ENCODE data around the gene SORBS2. TPM values are rescaled to one million over a fixed set of nuclear protein-coding genes. Genes with fewer than 3 reads are reported as not detected.

The SORBS2 gene
- polyA plus RNA-seq, 1 donor: 76.6 TPM

- no peak for DNase-seq
Observed at GRCh38 chr4:185590982-185591381, 221.0 kb downstream of the SORBS2 start.

- no peak for DNase-seq
Observed at GRCh38 chr4:185589067-185589836, 222.7 kb downstream of the SORBS2 start.

- peak; percentile 39 for DNase-seq
Observed at GRCh38 chr4:185587427-185588161, 224.4 kb downstream of the SORBS2 start.

- no peak for DNase-seq
Observed at GRCh38 chr4:185587030-185587426, 225.0 kb downstream of the SORBS2 start.

GRCh38 chr4:185585211-185585610 lies 226.8 kb downstream of the SORBS2 start:
- no peak for DNase-seq

GRCh38 chr4:185583813-185584212 lies 228.2 kb downstream of the SORBS2 start:
- DNase-seq: no peak

GRCh38 chr4:185582651-185583400 lies 229.2 kb downstream of the SORBS2 start:
- DNase-seq: no peak

GRCh38 chr4:185580699-185581098 lies 231.3 kb downstream of the SORBS2 start:
- no peak for DNase-seq

GRCh38 chr4:185578284-185578683 lies 233.7 kb downstream of the SORBS2 start:
- no peak for DNase-seq

- no peak for DNase-seq
Observed at GRCh38 chr4:185576962-185577950, 234.7 kb downstream of the SORBS2 start.

GRCh38 chr4:185576314-185576961 lies 235.6 kb downstream of the SORBS2 start:
- DNase-seq: no peak

GRCh38 chr4:185573651-185574199 lies 238.3 kb downstream of the SORBS2 start:
- DNase-seq: no peak

- no peak for DNase-seq
Observed at GRCh38 chr4:185570727-185571126, 241.3 kb downstream of the SORBS2 start.

- no peak for DNase-seq
Observed at GRCh38 chr4:185567381-185568376, 244.3 kb downstream of the SORBS2 start.

- DNase-seq: no peak
Observed at GRCh38 chr4:185566972-185567371, 245.0 kb downstream of the SORBS2 start.

- no peak for DNase-seq
Observed at GRCh38 chr4:185566425-185566824, 245.6 kb downstream of the SORBS2 start.

- no peak for DNase-seq
Observed at GRCh38 chr4:185565696-185566095, 246.3 kb downstream of the SORBS2 start.

- no peak for DNase-seq
Observed at GRCh38 chr4:185564349-185564748, 247.6 kb downstream of the SORBS2 start.

GRCh38 chr4:185562531-185562930 lies 249.5 kb downstream of the SORBS2 start:
- DNase-seq: no peak
